Hepatocyte (in vitro differentiated cells): ENCODE results near the gene DENND6A.

Experiments
- CTCF ChIP-seq: fragments of 200-600 bp; sonication (generic); IDR thresholded peaks from 2 replicates; pipeline ENCODE4 v1.5.1; 2016; ENCODE audit warnings: antibody characterized with exemption, mild to moderate bottlenecking; ENCODE audit not compliant: poor library complexity
- EZH2 ChIP-seq: fragments of 200-600 bp; sonication (generic); IDR thresholded peaks from 2 replicates; pipeline ENCODE4 v1.6.1; 2016; ENCODE audit warnings: antibody characterized with exemption, mild to moderate bottlenecking, borderline replicate concordance
- EZH2phosphoT487 ChIP-seq: fragments of 200-600 bp; sonication (generic); IDR thresholded peaks from one replicate; pipeline ENCODE4 v1.6.1; 2018; ENCODE audit warnings: antibody characterized with exemption, mild to moderate bottlenecking, low read depth, moderate library complexity; ENCODE audit not compliant: unreplicated experiment, severe bottlenecking

- TF ChIP-seq CTCF: no peak
- TF ChIP-seq EZH2phosphoT487: no peak
- no peak for TF ChIP-seq EZH2
These were observed 70.5 kb downstream of the DENND6A start for GRCh38 chr3:57622362-57622761.
